HCT116 (cell line): ENCODE results near the gene TSC22D1. TPM values are rescaled to one million over a fixed set of nuclear protein-coding genes. Genes with fewer than 3 reads are reported as not detected.

ENCODE experiments used
- ATAC-seq: fragments of 200-7000 bp; cut with Tn5 transposase; 2 replicates; pipeline ENCODE4 v1.9.1; 2020; ENCODE audit warnings: mild to moderate bottlenecking, moderate library complexity
- BruUV-seq: library from RNA; stranded (reverse); fragments of 400-500 nt; replicated peaks from 2 replicates; lab custom pipeline; 2021; lab: Mats Ljungman, UMichigan
- CTCF ChIA-PET: fragments of 300-600 bp; sonication (Branson Sonifier 250); formaldehyde crosslinking; loops from one replicate; lab custom pipeline; 2021; ENCODE audit warnings: antibody characterized with exemption; lab: Charles Lee
- POLR2A ChIA-PET: fragments of 300-600, 350-600 bp; sonication (Branson Sonifier 250); formaldehyde crosslinking; loops from one replicate; lab custom pipeline; 2021; ENCODE audit warnings: antibody characterized with exemption; lab: Charles Lee
- RAD21 ChIA-PET, 2 experiments: fragments of 300-600 bp; sonication (Branson Sonifier 250); formaldehyde crosslinking; loops; one replicate each; lab custom pipeline; 2023; ENCODE audit warnings: low total read pairs in 2 of 2; ENCODE audit not compliant: uncharacterized antibody in 2 of 2, unreplicated experiment in 2 of 2, low non-redundant PET in 1 of 2; lab: Charles Lee
- DNase-seq: peaks from one replicate; pipeline ENCODE4 v3.0.0-alpha.2; 2010; ENCODE audit warnings: low read depth, low spot score
- H2AFZ ChIP-seq: fragments of 200-600 bp; shearing (Covaris generic), sonication (generic); 2 replicates; pipeline ENCODE4 v1.6.1; 2017; ENCODE audit warnings: low read depth, mixed run types, mixed read lengths, antibody characterized with exemption, low read length; ENCODE audit not compliant: poor library complexity, severe bottlenecking
- H3K27ac ChIP-seq: 2 replicates; pipeline ENCODE4 v1.5.1; 2012; ENCODE audit warnings: low read depth, low read length
- H3K27me3 ChIP-seq: fragments of 200-600 bp; sonication (generic); 2 replicates; pipeline ENCODE4 v1.6.1; 2016; ENCODE audit warnings: mixed run types, low read length, mixed read lengths; ENCODE audit not compliant: insufficient read depth
- H3K36me3 ChIP-seq, 2 experiments: fragments of 200-500 bp in 1 of 2; fragments of 200-600 bp in 1 of 2; sonication (Bioruptor generic) in 1 of 2; sonication (generic) in 1 of 2; 2 replicates each; pipeline versions ENCODE4 v1.5.1 to v1.6.1; 2014 to 2016; ENCODE audit warnings: low read length in 2 of 2, inconsistent platforms in 1 of 2, mixed read lengths in 1 of 2, mixed run types in 1 of 2; ENCODE audit not compliant: insufficient read depth in 2 of 2, control insufficient read depth in 1 of 2
- H3K4me1 ChIP-seq, 2 experiments: fragments of 200-600 bp in 1 of 2; sonication (generic) in 1 of 2; 2 replicates each; pipeline versions ENCODE4 v1.5.1 to v1.6.1; 2012 to 2017; ENCODE audit warnings: low read length in 2 of 2, inconsistent platforms in 1 of 2, mild to moderate bottlenecking in 1 of 2, mixed read lengths in 1 of 2, mixed run types in 1 of 2, moderate library complexity in 1 of 2; ENCODE audit not compliant: insufficient read depth in 2 of 2, control insufficient read depth in 1 of 2
- H3K4me2 ChIP-seq: fragments of 200-600 bp; sonication (generic); 2 replicates; pipeline ENCODE4 v1.6.1; 2017; ENCODE audit warnings: mixed run types, low read length, mixed read lengths
- H3K4me3 ChIP-seq, 2 experiments: fragments of 200-600 bp in 1 of 2; sonication (generic) in 1 of 2; replicated peaks in 1 of 2; 2 replicates each; pipeline ENCODE4 v1.5.1; 2011 to 2016; ENCODE audit warnings: low read length in 2 of 2, control low read depth in 1 of 2, low read depth in 1 of 2, mild to moderate bottlenecking in 1 of 2, mixed read lengths in 1 of 2, mixed run types in 1 of 2
- H3K79me2 ChIP-seq: fragments of 200-600 bp; sonication (generic); 2 replicates; pipeline ENCODE4 v1.6.1; 2017; ENCODE audit warnings: mild to moderate bottlenecking, mixed run types, low read length, moderate library complexity, mixed read lengths; ENCODE audit not compliant: insufficient read depth
- H3K9ac ChIP-seq: fragments of 200-600 bp; sonication (generic); 2 replicates; pipeline ENCODE4 v1.6.1; 2016; ENCODE audit warnings: low read length, mixed read lengths
- H3K9me2 ChIP-seq: fragments of 200-600 bp; sonication (generic), shearing (Covaris generic); 2 replicates; pipeline ENCODE4 v1.6.1; 2017; ENCODE audit warnings: mixed run types, mild to moderate bottlenecking, moderate library complexity; ENCODE audit not compliant: insufficient read depth
- H3K9me3 ChIP-seq, 2 experiments: fragments of 200-500 bp in 1 of 2; fragments of 200-600 bp in 1 of 2; sonication (Bioruptor generic) in 1 of 2; sonication (generic) in 1 of 2; 2 replicates each; pipeline ENCODE4 v1.6.1; 2014 to 2017; ENCODE audit warnings: low read length in 2 of 2, mixed read lengths in 2 of 2, inconsistent platforms in 1 of 2, low read depth in 1 of 2, mild to moderate bottlenecking in 1 of 2, mixed run types in 1 of 2, moderate library complexity in 1 of 2; ENCODE audit not compliant: control insufficient read depth in 1 of 2, insufficient read depth in 1 of 2
- H4K20me1 ChIP-seq: fragments of 200-600 bp; sonication (generic), shearing (Covaris generic); 2 replicates; pipeline ENCODE4 v1.6.1; 2017; ENCODE audit warnings: mixed run types, mild to moderate bottlenecking, moderate library complexity; ENCODE audit not compliant: insufficient read depth
- CBX3 ChIP-seq: IDR thresholded peaks from 2 replicates; pipeline ENCODE4 v1.6.1; 2012; ENCODE audit warnings: low read depth
- CEBPB ChIP-seq: IDR thresholded peaks from 2 replicates; pipeline ENCODE4 v1.6.1; 2012; ENCODE audit warnings: low read depth
- EGR1 ChIP-seq: IDR thresholded peaks from 2 replicates; pipeline ENCODE4 v1.6.1; 2012; ENCODE audit warnings: low read depth
- ELF1 ChIP-seq: IDR thresholded peaks from 2 replicates; pipeline ENCODE4 v1.6.1; 2012; ENCODE audit warnings: low read depth, borderline replicate concordance
- EZH2 ChIP-seq: fragments of 200-600 bp; sonication (generic); IDR thresholded peaks from 2 replicates; pipeline ENCODE4 v1.6.1; 2017; ENCODE audit warnings: antibody characterized with exemption, mixed run types
- FOSL1 ChIP-seq: IDR thresholded peaks from 2 replicates; pipeline ENCODE4 v1.6.1; 2012; ENCODE audit warnings: low read depth
- POLR2A ChIP-seq: IDR thresholded peaks from 2 replicates; pipeline ENCODE4 v1.7.0; 2011; ENCODE audit warnings: borderline replicate concordance; ENCODE audit not compliant: insufficient read depth, insufficient read length; ENCODE audit errors: extremely low read depth
- POLR2AphosphoS5 ChIP-seq: IDR thresholded peaks from 2 replicates; pipeline ENCODE4 v1.6.1; 2011; ENCODE audit warnings: mild to moderate bottlenecking, low read depth, low read length, moderate library complexity
- RAD21 ChIP-seq: IDR thresholded peaks from 2 replicates; pipeline ENCODE4 v1.6.1; 2012; ENCODE audit warnings: low read depth, mild to moderate bottlenecking
- SIN3A ChIP-seq: IDR thresholded peaks from 2 replicates; pipeline ENCODE4 v1.6.1; 2012; ENCODE audit warnings: low read depth
- SRF ChIP-seq: IDR thresholded peaks from 2 replicates; pipeline ENCODE4 v1.6.1; 2012; ENCODE audit warnings: low read depth
- YY1 ChIP-seq: IDR thresholded peaks from 2 replicates; pipeline ENCODE4 v1.6.1; 2011; ENCODE audit warnings: low read length, low read depth, moderate library complexity, mild to moderate bottlenecking; ENCODE audit not compliant: insufficient replicate concordance; ENCODE audit errors: extremely low read depth
- ZFX ChIP-seq: fragments of 450-650 bp; IDR thresholded peaks from 2 replicates; pipeline ENCODE4 v1.6.1; 2017
- ZNF274 ChIP-seq: fragments of 200-500 bp; sonication (Bioruptor generic); IDR thresholded peaks from 2 replicates; pipeline ENCODE4 v1.6.1; 2014; ENCODE audit warnings: mild to moderate bottlenecking, low read depth, low read length, inconsistent platforms
- intact Hi-C: fragments of 100-400 bp; cut with micrococcal nuclease; formaldehyde crosslinking; loops from 2 replicates; pipeline ENCODE4 v1.10.0; 2022
- total RNA-seq: library from RNA; stranded (reverse); gene quantifications from one replicate; pipeline ENCODE4 v1.2.1, GENCODE V29; 2021; ENCODE audit not compliant: unreplicated experiment
- TF ChIP-seq, protein P1 (sequence below): IDR thresholded peaks from 2 replicates; pipeline ENCODE4 v1.6.1; 2012
- TF ChIP-seq, protein P2 (sequence below): IDR thresholded peaks from 2 replicates; pipeline ENCODE4 v1.6.1; 2012; ENCODE audit warnings: low read depth
- TF ChIP-seq, protein P3 (sequence below): IDR thresholded peaks from 2 replicates; pipeline ENCODE4 v1.6.1; 2011; ENCODE audit warnings: mild to moderate bottlenecking, low read length, moderate library complexity; ENCODE audit not compliant: insufficient replicate concordance; ENCODE audit errors: extremely low read depth
- TF ChIP-seq, protein P4 (sequence below): IDR thresholded peaks from 2 replicates; pipeline ENCODE4 v1.6.1; 2012
- TF ChIP-seq, protein P5 (sequence below), 3 experiments: fragments of 200-600 bp in 1 of 3; sonication (generic) in 1 of 3; IDR thresholded peaks in 2 of 3; conservative IDR thresholded peaks in 1 of 3; 2 replicates each; pipeline ENCODE4 v1.5.1; 2012 to 2017; ENCODE audit warnings: low read depth in 2 of 3, low read length in 2 of 3, antibody characterized with exemption in 1 of 3, borderline replicate concordance in 1 of 3, control low read depth in 1 of 3, mild to moderate bottlenecking in 1 of 3, mixed read lengths in 1 of 3, mixed run types in 1 of 3, moderate library complexity in 1 of 3; ENCODE audit not compliant: insufficient read depth in 1 of 3

The TSC22D1 gene
- total RNA-seq, 1 experiment from 2014 or later = 268 TPM

DNA sequence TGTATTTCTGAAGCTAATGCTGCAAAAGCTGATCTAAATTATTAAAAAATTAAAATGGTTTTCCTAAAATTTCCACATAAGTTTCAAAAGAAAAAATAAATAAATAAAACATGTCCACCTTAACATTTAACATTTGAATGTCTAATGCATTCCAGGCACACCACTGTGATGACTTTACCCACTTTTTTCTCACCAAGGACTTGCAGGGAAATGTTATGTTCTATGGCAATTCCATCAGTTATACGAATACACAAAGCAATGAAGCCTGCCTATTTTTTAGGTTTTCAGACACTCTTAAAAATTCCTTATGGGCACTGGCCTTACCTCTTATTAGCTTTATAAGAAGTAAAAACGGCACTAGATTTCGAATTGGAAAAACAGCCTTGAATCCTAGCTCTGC, 10.2 kb downstream of the TSC22D1 start:
- POLR2A ChIA-PET = no interaction called here
- H3K79me2 ChIP-seq = peaks cover 40% of the 10 kb centered on the region

More for the DNA sequence above, 10.2 kb downstream of the TSC22D1 start:
- H2AFZ ChIP-seq = no peak overlapping the region
- no peaks in the 10 kb centered on the region for H3K4me1 ChIP-seq
- H3K4me2 ChIP-seq = no peak overlapping the region
- H3K9me2 ChIP-seq = no peaks in the 10 kb centered on the region
- H3K4me3 ChIP-seq = no peak overlapping the region
- H3K9me3 ChIP-seq = no peaks in the 10 kb centered on the region
- no TSS peak for BruUV-seq
- intact Hi-C loops = no loop called here
- no peaks in the 10 kb centered on the region for H4K20me1 ChIP-seq
- H3K9ac ChIP-seq = no peak overlapping the region
- ChIA-PET RAD21 (no interaction called here), CTCF (no interaction called here)
- no peak for TF ChIP-seq ZNF274
- no peak for TF ChIP-seq FOSL1
- TF ChIP-seq CBX3 = no peak
- no peak for TF ChIP-seq CEBPB
- TF ChIP-seq SIN3A = no peak
- no peak for TF ChIP-seq YY1
- TF ChIP-seq POLR2AphosphoS5 = no peak
- no peak for TF ChIP-seq ELF1
- no peak for TF ChIP-seq EZH2
- TF ChIP-seq, protein P1, sequence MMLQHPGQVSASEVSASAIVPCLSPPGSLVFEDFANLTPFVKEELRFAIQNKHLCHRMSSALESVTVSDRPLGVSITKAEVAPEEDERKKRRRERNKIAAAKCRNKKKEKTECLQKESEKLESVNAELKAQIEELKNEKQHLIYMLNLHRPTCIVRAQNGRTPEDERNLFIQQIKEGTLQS = no peak
- TF ChIP-seq, protein P2, sequence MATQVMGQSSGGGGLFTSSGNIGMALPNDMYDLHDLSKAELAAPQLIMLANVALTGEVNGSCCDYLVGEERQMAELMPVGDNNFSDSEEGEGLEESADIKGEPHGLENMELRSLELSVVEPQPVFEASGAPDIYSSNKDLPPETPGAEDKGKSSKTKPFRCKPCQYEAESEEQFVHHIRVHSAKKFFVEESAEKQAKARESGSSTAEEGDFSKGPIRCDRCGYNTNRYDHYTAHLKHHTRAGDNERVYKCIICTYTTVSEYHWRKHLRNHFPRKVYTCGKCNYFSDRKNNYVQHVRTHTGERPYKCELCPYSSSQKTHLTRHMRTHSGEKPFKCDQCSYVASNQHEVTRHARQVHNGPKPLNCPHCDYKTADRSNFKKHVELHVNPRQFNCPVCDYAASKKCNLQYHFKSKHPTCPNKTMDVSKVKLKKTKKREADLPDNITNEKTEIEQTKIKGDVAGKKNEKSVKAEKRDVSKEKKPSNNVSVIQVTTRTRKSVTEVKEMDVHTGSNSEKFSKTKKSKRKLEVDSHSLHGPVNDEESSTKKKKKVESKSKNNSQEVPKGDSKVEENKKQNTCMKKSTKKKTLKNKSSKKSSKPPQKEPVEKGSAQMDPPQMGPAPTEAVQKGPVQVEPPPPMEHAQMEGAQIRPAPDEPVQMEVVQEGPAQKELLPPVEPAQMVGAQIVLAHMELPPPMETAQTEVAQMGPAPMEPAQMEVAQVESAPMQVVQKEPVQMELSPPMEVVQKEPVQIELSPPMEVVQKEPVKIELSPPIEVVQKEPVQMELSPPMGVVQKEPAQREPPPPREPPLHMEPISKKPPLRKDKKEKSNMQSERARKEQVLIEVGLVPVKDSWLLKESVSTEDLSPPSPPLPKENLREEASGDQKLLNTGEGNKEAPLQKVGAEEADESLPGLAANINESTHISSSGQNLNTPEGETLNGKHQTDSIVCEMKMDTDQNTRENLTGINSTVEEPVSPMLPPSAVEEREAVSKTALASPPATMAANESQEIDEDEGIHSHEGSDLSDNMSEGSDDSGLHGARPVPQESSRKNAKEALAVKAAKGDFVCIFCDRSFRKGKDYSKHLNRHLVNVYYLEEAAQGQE = no peak
- no peak for TF ChIP-seq POLR2A
- no peak for TF ChIP-seq EGR1
- TF ChIP-seq ZFX = no peak
- TF ChIP-seq, protein P3, sequence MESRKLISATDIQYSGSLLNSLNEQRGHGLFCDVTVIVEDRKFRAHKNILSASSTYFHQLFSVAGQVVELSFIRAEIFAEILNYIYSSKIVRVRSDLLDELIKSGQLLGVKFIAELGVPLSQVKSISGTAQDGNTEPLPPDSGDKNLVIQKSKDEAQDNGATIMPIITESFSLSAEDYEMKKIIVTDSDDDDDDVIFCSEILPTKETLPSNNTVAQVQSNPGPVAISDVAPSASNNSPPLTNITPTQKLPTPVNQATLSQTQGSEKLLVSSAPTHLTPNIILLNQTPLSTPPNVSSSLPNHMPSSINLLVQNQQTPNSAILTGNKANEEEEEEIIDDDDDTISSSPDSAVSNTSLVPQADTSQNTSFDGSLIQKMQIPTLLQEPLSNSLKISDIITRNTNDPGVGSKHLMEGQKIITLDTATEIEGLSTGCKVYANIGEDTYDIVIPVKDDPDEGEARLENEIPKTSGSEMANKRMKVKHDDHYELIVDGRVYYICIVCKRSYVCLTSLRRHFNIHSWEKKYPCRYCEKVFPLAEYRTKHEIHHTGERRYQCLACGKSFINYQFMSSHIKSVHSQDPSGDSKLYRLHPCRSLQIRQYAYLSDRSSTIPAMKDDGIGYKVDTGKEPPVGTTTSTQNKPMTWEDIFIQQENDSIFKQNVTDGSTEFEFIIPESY = no peak
- no peak for TF ChIP-seq RAD21
- TF ChIP-seq SRF = no peak
- TF ChIP-seq, protein P4, sequence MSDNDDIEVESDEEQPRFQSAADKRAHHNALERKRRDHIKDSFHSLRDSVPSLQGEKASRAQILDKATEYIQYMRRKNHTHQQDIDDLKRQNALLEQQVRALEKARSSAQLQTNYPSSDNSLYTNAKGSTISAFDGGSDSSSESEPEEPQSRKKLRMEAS = no peak
- TF ChIP-seq, protein P5, sequence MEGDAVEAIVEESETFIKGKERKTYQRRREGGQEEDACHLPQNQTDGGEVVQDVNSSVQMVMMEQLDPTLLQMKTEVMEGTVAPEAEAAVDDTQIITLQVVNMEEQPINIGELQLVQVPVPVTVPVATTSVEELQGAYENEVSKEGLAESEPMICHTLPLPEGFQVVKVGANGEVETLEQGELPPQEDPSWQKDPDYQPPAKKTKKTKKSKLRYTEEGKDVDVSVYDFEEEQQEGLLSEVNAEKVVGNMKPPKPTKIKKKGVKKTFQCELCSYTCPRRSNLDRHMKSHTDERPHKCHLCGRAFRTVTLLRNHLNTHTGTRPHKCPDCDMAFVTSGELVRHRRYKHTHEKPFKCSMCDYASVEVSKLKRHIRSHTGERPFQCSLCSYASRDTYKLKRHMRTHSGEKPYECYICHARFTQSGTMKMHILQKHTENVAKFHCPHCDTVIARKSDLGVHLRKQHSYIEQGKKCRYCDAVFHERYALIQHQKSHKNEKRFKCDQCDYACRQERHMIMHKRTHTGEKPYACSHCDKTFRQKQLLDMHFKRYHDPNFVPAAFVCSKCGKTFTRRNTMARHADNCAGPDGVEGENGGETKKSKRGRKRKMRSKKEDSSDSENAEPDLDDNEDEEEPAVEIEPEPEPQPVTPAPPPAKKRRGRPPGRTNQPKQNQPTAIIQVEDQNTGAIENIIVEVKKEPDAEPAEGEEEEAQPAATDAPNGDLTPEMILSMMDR (IDR thresholded peaks at IDR 0.05 in 2 of 3, conservative IDR thresholded peaks at IDR 0.05 in 1 of 3; ENCODE audit: borderline replicate concordance in 1 of 3, insufficient read depth in 1 of 3, low read depth in 2 of 3, low read length in 2 of 3) = no peak
- H3K27ac ChIP-seq = no peak overlapping the region
- ATAC-seq (no peak), DNase-seq (no peak)
- no peaks in the 10 kb centered on the region for H3K36me3 ChIP-seq
- no peaks in the 10 kb centered on the region for H3K27me3 ChIP-seq
